IMR-90 (cell line): ENCODE measurements around the gene FRY.

Experiments used
- BHLHE40 ChIP-seq: fragments of 150-350 bp; IDR thresholded peaks from 2 replicates; pipeline ENCODE4 v1.6.1; 2016; ENCODE audit warnings: mild to moderate bottlenecking, low read depth, low read length
- CTCF ChIP-seq: conservative IDR thresholded peaks from 2 replicates; pipeline ENCODE4 v1.5.1; 2012; ENCODE audit warnings: mild to moderate bottlenecking, low read depth, low read length, improper control_type of control experiment
- ELK1 ChIP-seq: fragments of 150-350 bp; IDR thresholded peaks from 2 replicates; pipeline ENCODE4 v1.6.1; 2016; ENCODE audit warnings: low read depth, mild to moderate bottlenecking, low read length, moderate library complexity, borderline replicate concordance
- FOS ChIP-seq: fragments of 150-350 bp; IDR thresholded peaks from 2 replicates; pipeline ENCODE4 v1.6.1; 2016; ENCODE audit warnings: low read depth, low read length
- MAFK ChIP-seq: IDR thresholded peaks from 2 replicates; pipeline ENCODE4 v1.6.1; 2012; ENCODE audit warnings: low read depth, low read length, improper control_type of control experiment
- MAZ ChIP-seq: IDR thresholded peaks from 2 replicates; pipeline ENCODE4 v1.6.1; 2012; ENCODE audit warnings: low read depth, mild to moderate bottlenecking, low read length, improper control_type of control experiment, moderate library complexity, borderline replicate concordance
- MXI1 ChIP-seq: IDR thresholded peaks from 2 replicates; pipeline ENCODE4 v1.6.1; 2012; ENCODE audit warnings: low read depth, mild to moderate bottlenecking, low read length, moderate library complexity, borderline replicate concordance
- POLR2A ChIP-seq: IDR thresholded peaks from 2 replicates; pipeline ENCODE4 v1.6.1; 2012; ENCODE audit warnings: mild to moderate bottlenecking, low read depth, low read length
- RAD21 ChIP-seq: IDR thresholded peaks from 2 replicates; pipeline ENCODE4 v1.6.1; 2012; ENCODE audit warnings: low read length, improper control_type of control experiment
- RFX5 ChIP-seq: IDR thresholded peaks from 2 replicates; pipeline ENCODE4 v1.8.0; 2012; ENCODE audit warnings: low read depth, mild to moderate bottlenecking, low read length, moderate library complexity
- USF2 ChIP-seq: fragments of 150-350 bp; IDR thresholded peaks from 2 replicates; pipeline ENCODE4 v1.6.1; 2017; ENCODE audit warnings: mild to moderate bottlenecking, antibody characterized with exemption, low read length, low read depth

DNA sequence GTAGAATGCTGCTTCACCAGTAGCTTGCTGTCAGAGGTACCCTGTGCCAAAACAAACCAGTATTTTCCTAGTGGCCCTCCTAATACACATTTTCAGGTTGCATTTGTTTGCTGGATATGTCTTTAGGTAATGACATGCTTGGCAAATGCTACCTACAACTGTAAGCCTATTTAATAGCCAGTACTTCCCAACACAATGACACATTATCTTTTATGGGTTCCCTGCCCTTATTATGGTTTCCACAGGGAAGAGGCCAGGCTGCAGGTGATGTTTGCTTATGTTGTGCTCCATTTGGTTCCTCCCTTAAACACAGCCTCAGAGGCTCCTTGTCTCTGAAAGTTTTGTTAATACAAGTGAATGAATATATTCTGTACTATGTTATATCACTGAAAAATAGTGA is 24.7 kb downstream of the FRY start:
- TF ChIP-seq POLR2A: no peak
- no peak for TF ChIP-seq CTCF
- TF ChIP-seq BHLHE40: no peak
- TF ChIP-seq MXI1: no peak
- TF ChIP-seq RAD21: no peak
- no peak for TF ChIP-seq MAZ
- no peak for TF ChIP-seq USF2
- TF ChIP-seq RFX5: no peak
- no peak for TF ChIP-seq MAFK
- no peak for TF ChIP-seq FOS
- TF ChIP-seq ELK1: no peak
